Tongue (tissue), 2 donors: ENCODE data around the gene USHBP1. TPM values are rescaled to one million over a fixed set of nuclear protein-coding genes. Genes with fewer than 3 reads are reported as not detected.

Experiments used
- DNase-seq: peaks from one replicate; pipeline ENCODE4 v3.0.0-alpha.2; 2015
- total RNA-seq: library from RNA; depleted of rRNA; stranded (reverse); fragments of >200 nt; gene quantifications from one replicate; pipeline ENCODE4 v1.2.3, GENCODE V29; 2014

The USHBP1 gene
- total RNA-seq, 1 donor from 2014 or later: 12.3 TPM

- no peak for DNase-seq
These were observed 569 bp downstream of the USHBP1 start for GRCh38 chr19:17263712-17264640.

- no peak for DNase-seq
These were observed 2.0 kb downstream of the USHBP1 start for GRCh38 chr19:17262557-17262956.

- DNase-seq: peak; percentile 76
These were observed 3.7 kb downstream of the USHBP1 start for GRCh38 chr19:17260842-17261325.

GRCh38 chr19:17259934-17260333, 4.6 kb downstream of the USHBP1 start:
- DNase-seq: no peak

- no peak for DNase-seq
These were observed 5.3 kb downstream of the USHBP1 start for GRCh38 chr19:17259118-17259780.

- no peak for DNase-seq
These were observed 8.4 kb downstream of the USHBP1 start for GRCh38 chr19:17256130-17256529.

GRCh38 chr19:17255150-17255621, 9.4 kb downstream of the USHBP1 start:
- no peak for DNase-seq

- DNase-seq: no peak
These were observed 9.9 kb downstream of the USHBP1 start for GRCh38 chr19:17254636-17255035.

GRCh38 chr19:17249887-17250548, 14.5 kb downstream of the USHBP1 start:
- DNase-seq: no peak

- DNase-seq: peak; percentile 66
These were observed 16.4 kb downstream of the USHBP1 start for GRCh38 chr19:17248011-17248776.

- DNase-seq: peak; percentile 69
These were observed 17.7 kb downstream of the USHBP1 start for GRCh38 chr19:17246681-17247425.

- DNase-seq: no peak
These were observed 19.0 kb downstream of the USHBP1 start, which contains the start of gene NR2F6 for GRCh38 chr19:17245535-17245984. Gene NR2F6, minus strand, starts transcription at chr19:17245919. Its CDS starts 699 bp downstream, at chr19:17245220.

GRCh38 chr19:17244618-17245534, 19.7 kb downstream of the USHBP1 start:
- no peak for DNase-seq

- no peak for DNase-seq
These were observed 20.5 kb downstream of the USHBP1 start for GRCh38 chr19:17243830-17244617.

GRCh38 chr19:17243211-17243829, 21.2 kb downstream of the USHBP1 start:
- DNase-seq: no peak

GRCh38 chr19:17242431-17243208, 21.9 kb downstream of the USHBP1 start:
- DNase-seq: no peak

- no peak for DNase-seq
These were observed 23.6 kb downstream of the USHBP1 start for GRCh38 chr19:17240826-17241399.
